ENCODE results near the gene MLIP.

- TF ChIP-seq CTCF (IDR thresholded peaks at IDR 0.05), result no peak
- TF ChIP-seq POLR2A (IDR thresholded peaks at IDR 0.05), result no peak
- TF ChIP-seq POLR2AphosphoS5 (IDR thresholded peaks at IDR 0.05), result no peak
Observed at GRCh38 chr6:54098450-54099044, 12.7 kb upstream of the MLIP start.
